K562 (cell line): ENCODE results near the gene C2orf76. TPM values are rescaled to one million over a fixed set of nuclear protein-coding genes. Genes with fewer than 3 reads are reported as not detected.
A peak's percentile ranks its signal among the peaks of the same experiment; 100 is the strongest.

Experiments used
- C11orf30 ChIP-seq: fragments of 450-650 bp; IDR thresholded peaks from 2 replicates; pipeline ENCODE4 v1.6.1; 2016; ENCODE audit warnings: low read depth, mild to moderate bottlenecking
- CBFB ChIP-seq: sonication (generic); formaldehyde crosslinking; IDR thresholded peaks from 2 replicates; pipeline ENCODE4 v1.4.0; 2020; ENCODE audit warnings: mild to moderate bottlenecking, missing genetic modification reagents
- CBX5 ChIP-seq: IDR thresholded peaks from 2 replicates; pipeline ENCODE4 v1.6.1; 2014; ENCODE audit warnings: low read depth, borderline replicate concordance
- COPS2 ChIP-seq: fragments of 450-650 bp; conservative IDR thresholded peaks from 2 replicates; pipeline ENCODE4 v1.6.1; 2016; ENCODE audit warnings: mild to moderate bottlenecking, moderate library complexity
- CTBP1 ChIP-seq: fragments of 450-650 bp; IDR thresholded peaks from 2 replicates; pipeline ENCODE4 v1.6.1; 2016; ENCODE audit warnings: borderline replicate concordance
- HLTF ChIP-seq: fragments of 450-650 bp; IDR thresholded peaks from 2 replicates; pipeline ENCODE4 v1.6.1; 2016
- IFI16 ChIP-seq: fragments of 250-450 bp; sonication (Bioruptor Pico); IDR thresholded peaks from 2 replicates; pipeline ENCODE4 v2.1.2; 2022; ENCODE audit warnings: mild to moderate bottlenecking, inconsistent platforms
- JUNB ChIP-seq: fragments of 450-650 bp; formaldehyde crosslinking; conservative IDR thresholded peaks from 2 replicates; pipeline ENCODE4 v1.4.0; 2020; ENCODE audit warnings: mild to moderate bottlenecking
- MAFF ChIP-seq: IDR thresholded peaks from 2 replicates; pipeline ENCODE4 v1.6.1; 2012; ENCODE audit warnings: low read length, improper control_type of control experiment
- MAFG ChIP-seq: fragments of 450-650 bp; conservative IDR thresholded peaks from 2 replicates; pipeline ENCODE4 v1.6.1; 2016; ENCODE audit warnings: missing genetic modification characterization, missing compliant biosample characterization
- MAFK ChIP-seq: IDR thresholded peaks from 2 replicates; pipeline ENCODE4 v1.6.1; 2011; ENCODE audit warnings: low read length, improper control_type of control experiment
- MTA1 ChIP-seq: fragments of 450-650 bp; IDR thresholded peaks from 2 replicates; pipeline ENCODE4 v1.6.1; 2017; ENCODE audit warnings: borderline replicate concordance
- NCOA4 ChIP-seq: fragments of 450-650 bp; IDR thresholded peaks from 2 replicates; pipeline ENCODE4 v1.6.1; 2018; ENCODE audit warnings: mild to moderate bottlenecking; ENCODE audit not compliant: partially characterized antibody
- PHB2 ChIP-seq: fragments of 450-650 bp; IDR thresholded peaks from 2 replicates; pipeline ENCODE4 v1.6.1; 2017; ENCODE audit warnings: low read depth
- POLR2B ChIP-seq: fragments of 450-650 bp; IDR thresholded peaks from 2 replicates; pipeline ENCODE4 v1.6.1; 2018; ENCODE audit warnings: low read depth; ENCODE audit not compliant: partially characterized antibody
- RBM25 ChIP-seq: fragments of 200-400 bp; formaldehyde crosslinking; IDR thresholded peaks from 2 replicates; pipeline ENCODE4 v1.6.1; 2018; ENCODE audit warnings: low read length, low read depth, moderate library complexity; ENCODE audit not compliant: severe bottlenecking
- SMAD4 ChIP-seq: fragments of 250-450 bp; sonication (Bioruptor Pico); conservative IDR thresholded peaks from 2 replicates; pipeline ENCODE4 v1.8.0; 2021; ENCODE audit warnings: inconsistent platforms, mild to moderate bottlenecking, moderate library complexity
- TFAP4 ChIP-seq: sonication (generic); formaldehyde crosslinking; IDR thresholded peaks from 2 replicates; pipeline ENCODE4 v1.8.0; 2022; ENCODE audit warnings: missing genetic modification reagents, mild to moderate bottlenecking, moderate library complexity, borderline replicate concordance
- ZNF316 ChIP-seq: fragments of 450-650 bp; IDR thresholded peaks from 2 replicates; pipeline ENCODE4 v1.6.1; 2016
- polyA plus RNA-seq, 8 experiments: library from polyadenylated mRNA; depleted of rRNA in 4 of 8; stranded (reverse) in 5 of 8; unstranded in 3 of 8; fragments of >200 nt; fragmentation: Nextera tagmentation in 2 of 8; fragmentation: Illumina TruSeq in 1 of 8; extraction: Ambion mirVana in 2 of 8; extraction: Trizol in 1 of 8; gene quantifications; 2 replicates each; pipeline versions ENCODE4 v1.2.1 to v1.2.3, GENCODE V29; 2011 to 2014; ENCODE audit warnings: inconsistent platforms in 1 of 8, missing spikeins in 1 of 8
- total RNA-seq, 7 experiments: library from RNA; depleted of rRNA in 6 of 7; stranded (reverse); fragments of >200 nt in 6 of 7; fragmentation: Illumina TruSeq in 2 of 7; extraction: Trizol in 2 of 7; gene quantifications; 2 replicates each; pipeline versions ENCODE4 v1.2.1 to v1.2.3, GENCODE V29; 2011 to 2021; ENCODE audit warnings: low replicate concordance in 1 of 7
- TF ChIP-seq, protein P1 (sequence below): fragments of 250-450 bp; sonication (Bioruptor Pico); IDR thresholded peaks from 2 replicates; pipeline ENCODE4 v1.4.0; 2020
- TF ChIP-seq, protein P2 (sequence below): sonication (generic); formaldehyde crosslinking; IDR thresholded peaks from 2 replicates; pipeline ENCODE4 v1.8.0; 2022; ENCODE audit warnings: mild to moderate bottlenecking, low read depth, missing genetic modification reagents
- TF ChIP-seq, protein P3 (sequence below), 3 experiments: fragments of 200-800 bp in 1 of 3; fragments of 250-450 bp in 1 of 3; fragments of 450-650 bp in 1 of 3; sonication (Bioruptor Pico) in 1 of 3; sonication (Bioruptor generic) in 1 of 3; formaldehyde crosslinking in 1 of 3; IDR thresholded peaks; 2 replicates each; pipeline versions ENCODE4 v1.6.1 to v1.8.0; 2016 to 2022; ENCODE audit warnings: mild to moderate bottlenecking in 2 of 3, missing genetic modification characterization in 2 of 3, missing compliant biosample characterization in 1 of 3, moderate library complexity in 1 of 3
- TF ChIP-seq, protein P4 (sequence below): sonication (generic); formaldehyde crosslinking; IDR thresholded peaks from 2 replicates; pipeline ENCODE4 v1.8.1; 2023; ENCODE audit warnings: mild to moderate bottlenecking, missing genetic modification reagents

The C2orf76 gene
- total and polyA plus RNA-seq, 9 of the 15 experiments (the other 6 are each of a cell fraction or from before 2014, with no cell fraction given), result 4.8 to 26.2 (median 14.5) TPM

DNA sequence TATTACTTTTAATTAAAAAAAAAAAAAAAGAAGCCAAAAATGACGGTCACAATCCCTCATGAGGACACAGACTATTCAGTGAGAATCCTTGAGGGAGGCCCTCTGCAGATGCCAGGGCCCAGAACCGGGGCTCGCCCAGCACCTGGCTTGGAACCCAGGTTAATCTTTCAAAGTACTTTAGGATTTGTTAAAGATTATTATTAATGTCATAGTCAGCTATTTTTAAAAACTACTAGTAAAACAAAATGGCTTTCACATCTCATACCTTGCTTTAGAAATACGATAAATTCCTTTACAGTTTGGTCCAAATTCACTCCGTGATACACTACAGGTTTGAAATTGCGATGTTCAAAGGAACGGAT is 27.1 kb downstream of the C2orf76 start (continued):
- TF ChIP-seq TFAP4, result peak; percentile 0; the same call in 1 of the 2 replicates
- no peak for TF ChIP-seq IFI16 (CRISPR knock-in tag)
- no peak for TF ChIP-seq CTBP1
- TF ChIP-seq, protein P1, sequence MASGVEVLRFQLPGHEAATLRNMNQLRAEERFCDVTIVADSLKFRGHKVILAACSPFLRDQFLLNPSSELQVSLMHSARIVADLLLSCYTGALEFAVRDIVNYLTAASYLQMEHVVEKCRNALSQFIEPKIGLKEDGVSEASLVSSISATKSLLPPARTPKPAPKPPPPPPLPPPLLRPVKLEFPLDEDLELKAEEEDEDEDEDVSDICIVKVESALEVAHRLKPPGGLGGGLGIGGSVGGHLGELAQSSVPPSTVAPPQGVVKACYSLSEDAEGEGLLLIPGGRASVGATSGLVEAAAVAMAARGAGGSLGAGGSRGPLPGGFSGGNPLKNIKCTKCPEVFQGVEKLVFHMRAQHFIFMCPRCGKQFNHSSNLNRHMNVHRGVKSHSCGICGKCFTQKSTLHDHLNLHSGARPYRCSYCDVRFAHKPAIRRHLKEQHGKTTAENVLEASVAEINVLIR (CRISPR knock-in tag), result no peak
- TF ChIP-seq NCOA4, result no peak
- TF ChIP-seq MAFK, result peak; percentile 63; the same call in 1 of the 2 replicates
- TF ChIP-seq JUNB, result no peak
- TF ChIP-seq CBFB (CRISPR knock-in tag), result no peak
- no peak for TF ChIP-seq HLTF
- TF ChIP-seq MTA1, result no peak
- TF ChIP-seq, protein P2, sequence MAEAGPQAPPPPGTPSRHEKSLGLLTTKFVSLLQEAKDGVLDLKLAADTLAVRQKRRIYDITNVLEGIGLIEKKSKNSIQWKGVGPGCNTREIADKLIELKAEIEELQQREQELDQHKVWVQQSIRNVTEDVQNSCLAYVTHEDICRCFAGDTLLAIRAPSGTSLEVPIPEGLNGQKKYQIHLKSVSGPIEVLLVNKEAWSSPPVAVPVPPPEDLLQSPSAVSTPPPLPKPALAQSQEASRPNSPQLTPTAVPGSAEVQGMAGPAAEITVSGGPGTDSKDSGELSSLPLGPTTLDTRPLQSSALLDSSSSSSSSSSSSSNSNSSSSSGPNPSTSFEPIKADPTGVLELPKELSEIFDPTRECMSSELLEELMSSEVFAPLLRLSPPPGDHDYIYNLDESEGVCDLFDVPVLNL (CRISPR knock-in tag), result no peak
- no peak for TF ChIP-seq POLR2B
- TF ChIP-seq RBM25, result no peak
- TF ChIP-seq MAFG (tag), result peak; percentile 74
- peak; percentile 81 for TF ChIP-seq C11orf30
- TF ChIP-seq, protein P3, sequence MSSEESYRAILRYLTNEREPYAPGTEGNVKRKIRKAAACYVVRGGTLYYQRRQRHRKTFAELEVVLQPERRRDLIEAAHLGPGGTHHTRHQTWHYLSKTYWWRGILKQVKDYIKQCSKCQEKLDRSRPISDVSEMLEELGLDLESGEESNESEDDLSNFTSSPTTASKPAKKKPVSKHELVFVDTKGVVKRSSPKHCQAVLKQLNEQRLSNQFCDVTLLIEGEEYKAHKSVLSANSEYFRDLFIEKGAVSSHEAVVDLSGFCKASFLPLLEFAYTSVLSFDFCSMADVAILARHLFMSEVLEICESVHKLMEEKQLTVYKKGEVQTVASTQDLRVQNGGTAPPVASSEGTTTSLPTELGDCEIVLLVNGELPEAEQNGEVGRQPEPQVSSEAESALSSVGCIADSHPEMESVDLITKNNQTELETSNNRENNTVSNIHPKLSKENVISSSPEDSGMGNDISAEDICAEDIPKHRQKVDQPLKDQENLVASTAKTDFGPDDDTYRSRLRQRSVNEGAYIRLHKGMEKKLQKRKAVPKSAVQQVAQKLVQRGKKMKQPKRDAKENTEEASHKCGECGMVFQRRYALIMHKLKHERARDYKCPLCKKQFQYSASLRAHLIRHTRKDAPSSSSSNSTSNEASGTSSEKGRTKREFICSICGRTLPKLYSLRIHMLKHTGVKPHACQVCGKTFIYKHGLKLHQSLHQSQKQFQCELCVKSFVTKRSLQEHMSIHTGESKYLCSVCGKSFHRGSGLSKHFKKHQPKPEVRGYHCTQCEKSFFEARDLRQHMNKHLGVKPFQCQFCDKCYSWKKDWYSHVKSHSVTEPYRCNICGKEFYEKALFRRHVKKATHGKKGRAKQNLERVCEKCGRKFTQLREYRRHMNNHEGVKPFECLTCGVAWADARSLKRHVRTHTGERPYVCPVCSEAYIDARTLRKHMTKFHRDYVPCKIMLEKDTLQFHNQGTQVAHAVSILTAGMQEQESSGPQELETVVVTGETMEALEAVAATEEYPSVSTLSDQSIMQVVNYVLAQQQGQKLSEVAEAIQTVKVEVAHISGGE (CRISPR knock-in tag; IDR thresholded peaks at IDR 0.05), result 0 out of 6 replicates have a peak, but pooled peaks of 1 of the 3 experiments have one; percentile 0
- TF ChIP-seq CBX5, result no peak
- TF ChIP-seq SMAD4, result no peak
- TF ChIP-seq PHB2, result no peak
- TF ChIP-seq COPS2, result no peak
- TF ChIP-seq, protein P4, sequence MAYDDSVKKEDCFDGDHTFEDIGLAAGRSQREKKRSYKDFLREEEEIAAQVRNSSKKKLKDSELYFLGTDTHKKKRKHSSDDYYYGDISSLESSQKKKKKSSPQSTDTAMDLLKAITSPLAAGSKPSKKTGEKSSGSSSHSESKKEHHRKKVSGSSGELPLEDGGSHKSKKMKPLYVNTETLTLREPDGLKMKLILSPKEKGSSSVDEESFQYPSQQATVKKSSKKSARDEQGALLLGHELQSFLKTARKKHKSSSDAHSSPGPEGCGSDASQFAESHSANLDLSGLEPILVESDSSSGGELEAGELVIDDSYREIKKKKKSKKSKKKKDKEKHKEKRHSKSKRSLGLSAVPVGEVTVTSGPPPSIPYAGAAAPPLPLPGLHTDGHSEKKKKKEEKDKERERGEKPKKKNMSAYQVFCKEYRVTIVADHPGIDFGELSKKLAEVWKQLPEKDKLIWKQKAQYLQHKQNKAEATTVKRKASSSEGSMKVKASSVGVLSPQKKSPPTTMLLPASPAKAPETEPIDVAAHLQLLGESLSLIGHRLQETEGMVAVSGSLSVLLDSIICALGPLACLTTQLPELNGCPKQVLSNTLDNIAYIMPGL (CRISPR knock-in tag), result no peak
- peak; percentile 95 for TF ChIP-seq ZNF316
- peak; percentile 73 for TF ChIP-seq MAFF
